NCI-H2029 treated with DMSO at 0.1 percent for 48 hours (cell line): ENCODE data around the gene TLE1.
"Not testable (repeated sequence)": the region's sequence is repeated elsewhere in the genome, so short reads cannot be mapped to it uniquely, and the experiment has no call there.

Experiments
- DNase-seq: peaks from one replicate; lab custom pipeline; 2025; lab: John Stamatoyannopoulos, UW

TLE1 gene

GRCh38 chr9:81599837-81600236, 89.5 kb downstream of the TLE1 start:
- no peak for DNase-seq

- no peak for DNase-seq
Measured at GRCh38 chr9:81598811-81599210, 90.5 kb downstream of the TLE1 start.

GRCh38 chr9:81598123-81598497, 91.2 kb downstream of the TLE1 start:
- no peak for DNase-seq

GRCh38 chr9:81597419-81598122, 91.8 kb downstream of the TLE1 start:
- no peak for DNase-seq

- no peak for DNase-seq
Measured at GRCh38 chr9:81596679-81597418, 92.5 kb downstream of the TLE1 start.

GRCh38 chr9:81595887-81596543, 93.3 kb downstream of the TLE1 start:
- no peak for DNase-seq

- DNase-seq = not testable (repeated sequence)
Measured at GRCh38 chr9:81595293-81595692, 94.1 kb downstream of the TLE1 start.

GRCh38 chr9:81594415-81594814, 94.9 kb downstream of the TLE1 start:
- no peak for DNase-seq

- DNase-seq = no peak
Measured at GRCh38 chr9:81592887-81593266, 96.5 kb downstream of the TLE1 start.

- no peak for DNase-seq
Measured at GRCh38 chr9:81591791-81592190, 97.6 kb downstream of the TLE1 start.

GRCh38 chr9:81590688-81591087, 98.7 kb downstream of the TLE1 start:
- no peak for DNase-seq

- no peak for DNase-seq
Measured at GRCh38 chr9:81589819-81590218, 99.5 kb downstream of the TLE1 start.

- no peak for DNase-seq
Measured at GRCh38 chr9:81589392-81589791, 100.0 kb downstream of the TLE1 start.

- peak; percentile 61 for DNase-seq
Measured at GRCh38 chr9:81588148-81588871, 101.0 kb downstream of the TLE1 start.

- no peak for DNase-seq
Measured at GRCh38 chr9:81586786-81587185, 102.6 kb downstream of the TLE1 start.

GRCh38 chr9:81585191-81585763, 104.1 kb downstream of the TLE1 start:
- DNase-seq = no peak

- DNase-seq = no peak
Measured at GRCh38 chr9:81584099-81584498, 105.2 kb downstream of the TLE1 start.

- DNase-seq = no peak
Measured at GRCh38 chr9:81581986-81582385, 107.4 kb downstream of the TLE1 start.

- no peak for DNase-seq
Measured at GRCh38 chr9:81579381-81579780, 110.0 kb downstream of the TLE1 start.

GRCh38 chr9:81578606-81579005, 110.7 kb downstream of the TLE1 start:
- DNase-seq = no peak

- DNase-seq = no peak
Measured at GRCh38 chr9:81575956-81576355, 113.4 kb downstream of the TLE1 start.

GRCh38 chr9:81574405-81574804, 114.9 kb downstream of the TLE1 start:
- no peak for DNase-seq
